SK-N-SH treated with all-trans-retinoic acid at 6 μM for 48 hours (cell line): ENCODE measurements around the gene CBFA2T3.

Source experiments
- GLIS3 ChIP-seq: fragments of 250-450 bp; sonication (Bioruptor Pico); IDR thresholded peaks from 2 replicates; pipeline ENCODE4 v1.5.0; 2020; ENCODE audit warnings: mild to moderate bottlenecking, moderate library complexity
- PATZ1 ChIP-seq: fragments of 250-450 bp; sonication (Bioruptor Pico); IDR thresholded peaks from 2 replicates; pipeline ENCODE4 v1.8.0; 2020; ENCODE audit warnings: mild to moderate bottlenecking, moderate library complexity, borderline replicate concordance

DNA sequence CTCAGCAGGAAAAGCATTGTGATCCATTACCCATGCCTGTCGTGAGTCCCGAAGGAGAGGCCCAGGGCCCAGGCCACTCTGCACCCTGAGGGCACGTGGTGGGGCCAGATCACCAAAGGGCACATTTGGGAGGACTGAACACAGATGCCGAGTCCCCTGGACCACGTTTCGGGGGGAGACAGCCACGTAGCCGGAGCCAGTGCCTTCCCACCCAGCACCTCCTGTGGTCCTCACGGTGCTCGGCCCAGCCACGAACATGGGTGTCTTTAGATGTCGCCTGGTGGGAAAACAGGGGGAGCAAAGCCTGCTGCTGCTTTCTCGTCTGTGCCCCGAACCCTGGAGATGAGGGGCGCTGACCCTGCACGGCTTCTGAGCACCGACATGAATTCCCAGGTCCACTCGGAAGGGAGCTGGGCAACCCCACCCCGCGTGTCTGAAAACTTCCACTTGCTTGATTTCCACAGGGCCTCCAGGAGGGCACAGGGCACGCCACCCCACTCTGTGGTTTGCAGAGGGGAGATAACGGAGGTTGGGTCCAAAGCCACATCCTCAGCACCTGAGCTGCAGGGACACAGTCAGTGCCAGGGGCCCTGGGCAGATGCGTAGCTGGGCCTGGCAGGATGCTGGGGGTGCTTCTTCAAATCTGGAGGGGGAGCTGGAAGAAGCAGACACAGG is 14.4 kb downstream of the CBFA2T3 start:
- TF ChIP-seq GLIS3 (CRISPR knock-in tag) (no peak), PATZ1 (CRISPR knock-in tag) (no peak)
